ENCODE results near the gene CD3E.

CD3E gene
- 91.4 to 216 (median 141) reads per million in 9 experiments for total RNA-seq

DNA sequence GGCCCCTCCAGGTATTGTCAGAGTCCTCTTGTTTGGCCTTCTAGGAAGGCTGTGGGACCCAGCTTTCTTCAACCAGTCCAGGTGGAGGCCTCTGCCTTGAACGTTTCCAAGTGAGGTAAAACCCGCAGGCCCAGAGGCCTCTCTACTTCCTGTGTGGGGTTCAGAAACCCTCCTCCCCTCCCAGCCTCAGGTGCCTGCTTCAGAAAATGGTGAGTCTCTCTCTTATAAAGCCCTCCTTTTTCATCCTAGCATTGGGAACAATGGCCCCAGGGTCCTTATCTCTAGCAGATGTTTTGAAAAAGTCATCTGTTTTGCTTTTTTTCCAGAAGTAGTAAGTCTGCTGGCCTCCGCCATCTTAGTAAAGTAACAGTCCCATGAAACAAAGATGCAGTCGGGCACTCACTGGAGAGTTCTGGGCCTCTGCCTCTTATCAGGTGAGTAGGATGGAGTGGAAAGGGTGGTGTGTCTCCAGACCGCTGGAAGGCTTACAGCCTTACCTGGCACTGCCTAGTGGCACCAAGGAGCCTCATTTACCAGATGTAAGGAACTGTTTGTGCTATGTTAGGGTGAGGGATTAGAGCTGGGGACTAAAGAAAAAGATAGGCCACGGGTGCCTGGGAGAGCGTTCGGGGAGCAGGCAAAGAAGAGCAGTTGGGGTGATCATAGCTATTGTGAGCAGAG is at the start of gene CD3E:
CD3E (plus strand) TSS at position 163 of the 681 bp plus-strand sequence; CDS start at position 386, 223 bp downstream.
- Mint-ChIP-seq H3K9me3 (no peaks in the 10 kb centered on the region), H3K27me3 (no peaks in the 10 kb centered on the region), H3K27ac (peak within 1 kb of the TSS; percentile 97 to 99), H3K4me1 (ENCODE audit: low read depth in 2 of 2) (peaks cover 51 to 73% of the 10 kb centered on the region in 2 donors), H3K4me3 (peak within 1 kb of the TSS; percentile 96 to 99), H3K36me3 (ENCODE audit: insufficient read depth) (peaks cover 37% of the 10 kb centered on the region)
- ATAC-seq (replicated peaks) (peak; percentile 75), DNase-seq (peak; percentile 45 to 66 (median 48))

DNA sequence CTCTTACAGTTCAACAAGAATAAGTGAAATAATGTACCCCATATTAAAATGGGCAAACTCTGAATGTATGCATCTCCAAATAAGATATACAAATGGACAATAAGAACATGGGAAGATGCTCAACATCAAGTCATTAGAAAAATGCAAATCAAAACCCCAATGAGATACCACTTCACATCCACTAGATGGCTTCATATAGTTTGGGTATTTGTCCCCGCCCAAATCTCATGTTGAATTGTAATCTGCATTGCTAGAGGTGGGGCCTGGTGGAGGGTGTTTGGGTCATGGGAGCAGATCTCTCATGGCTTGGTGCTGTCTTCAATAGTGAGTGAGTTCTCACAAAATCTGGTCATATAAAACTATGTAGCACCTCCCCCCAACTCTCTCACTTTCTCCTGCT is 46.1 kb upstream of the CD3E start:
- ATAC-seq (replicated peaks) (no peak), DNase-seq (no peak)
- peaks cover 0 to 8% of the 10 kb centered on the region in 2 donors for H3K4me1 Mint-ChIP-seq (ENCODE audit: low read depth in 2 of 2)
- H3K9me3 Mint-ChIP-seq, result no peaks in the 10 kb centered on the region
- no peak overlapping the region for H3K27ac Mint-ChIP-seq
- H3K27me3 Mint-ChIP-seq, result peaks cover 13 to 15% of the 10 kb centered on the region in 2 donors
- H3K36me3 Mint-ChIP-seq (ENCODE audit: insufficient read depth), result no peaks in the 10 kb centered on the region
- no peak overlapping the region for H3K4me3 Mint-ChIP-seq

DNA sequence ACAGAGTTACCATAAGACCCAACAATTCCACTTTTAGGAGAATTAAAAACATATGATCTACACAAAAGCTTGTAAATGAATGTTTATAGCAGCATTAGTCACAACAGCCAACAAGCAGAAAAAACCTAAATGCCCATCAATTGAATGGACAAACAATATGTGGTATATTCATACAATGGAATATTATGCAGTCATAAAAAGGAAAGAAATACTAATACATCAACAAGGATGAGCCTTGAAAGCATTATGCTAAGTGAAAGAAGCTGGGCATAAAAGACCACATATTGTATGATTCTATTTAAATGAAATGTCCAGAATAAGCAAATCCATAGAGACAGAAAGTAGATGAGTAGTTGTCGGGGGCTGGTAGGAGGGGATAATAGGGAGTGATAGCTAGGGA is 45.4 kb upstream of the CD3E start:
- no peak for ATAC-seq (replicated peaks)
- Mint-ChIP-seq H3K27me3 (peaks cover 17 to 19% of the 10 kb centered on the region in 2 donors), H3K4me3 (no peak overlapping the region), H3K27ac (no peak overlapping the region), H3K36me3 (ENCODE audit: insufficient read depth) (no peaks in the 10 kb centered on the region), H3K4me1 (ENCODE audit: low read depth in 2 of 2) (peaks cover under 1 to 8% of the 10 kb centered on the region in 2 donors), H3K9me3 (no peaks in the 10 kb centered on the region)
- DNase-seq, result no peak

DNA sequence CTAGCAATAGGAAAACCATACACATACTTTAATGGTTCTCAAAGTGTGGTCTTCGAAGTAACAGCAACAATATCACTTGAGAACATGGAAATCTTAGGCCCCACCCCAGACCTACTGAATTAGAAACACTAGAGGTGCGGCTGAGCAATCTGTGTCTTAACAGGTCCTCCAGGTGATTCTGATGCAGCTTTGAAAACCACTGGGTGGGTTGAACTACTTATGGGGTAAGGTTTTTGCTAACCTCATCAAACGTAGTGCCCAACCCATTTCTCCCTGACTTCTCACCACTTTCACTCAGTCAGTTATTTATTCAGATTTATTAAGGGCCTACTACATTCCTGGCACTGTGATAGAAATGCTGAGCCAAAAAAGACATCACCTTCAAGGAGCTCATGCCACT is 44.2 kb upstream of the CD3E start:
- peaks cover 4 to 12% of the 10 kb centered on the region in 2 donors for H3K4me1 Mint-ChIP-seq (ENCODE audit: low read depth in 2 of 2)
- DNase-seq, result peak in 1 of 3 experiments; percentile 22

DNA sequence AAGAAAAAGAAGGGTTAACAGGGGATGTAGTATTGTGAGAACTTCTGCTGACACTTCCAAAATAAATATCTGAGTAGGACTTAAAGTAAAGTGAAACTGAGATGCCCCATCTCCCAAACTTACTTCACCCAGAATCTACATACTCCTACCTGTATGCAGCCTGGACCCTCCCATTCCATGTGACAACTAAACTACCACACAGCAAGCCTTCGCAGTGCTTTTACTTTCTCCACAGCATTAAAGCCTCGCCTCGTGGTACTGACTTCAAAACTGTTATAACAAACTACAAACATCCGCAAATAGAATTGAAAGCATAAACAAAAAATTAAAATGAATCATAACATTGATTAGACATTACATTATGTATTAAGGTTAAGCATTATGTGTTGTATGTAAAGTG is 41.4 kb upstream of the CD3E start:
- Mint-ChIP-seq H3K4me1 (ENCODE audit: low read depth in 2 of 2) (peaks cover 4 to 12% of the 10 kb centered on the region in 2 donors), H3K27me3 (peaks cover 23% of the 10 kb centered on the region in 2 donors), H3K36me3 (ENCODE audit: insufficient read depth) (no peaks in the 10 kb centered on the region), H3K4me3 (no peak overlapping the region), H3K9me3 (no peaks in the 10 kb centered on the region), H3K27ac (no peak overlapping the region)
- ATAC-seq (replicated peaks), result no peak
- no peak for DNase-seq

More for the DNA sequence above, 44.2 kb upstream of the CD3E start:
- H3K9me3 Mint-ChIP-seq, result no peaks in the 10 kb centered on the region
- H3K4me3 Mint-ChIP-seq, result no peak overlapping the region
- no peak overlapping the region for H3K27ac Mint-ChIP-seq
- H3K36me3 Mint-ChIP-seq (ENCODE audit: insufficient read depth), result no peaks in the 10 kb centered on the region
- peaks cover 23% of the 10 kb centered on the region in 2 donors for H3K27me3 Mint-ChIP-seq
- ATAC-seq (replicated peaks), result peak; percentile 96

DNA sequence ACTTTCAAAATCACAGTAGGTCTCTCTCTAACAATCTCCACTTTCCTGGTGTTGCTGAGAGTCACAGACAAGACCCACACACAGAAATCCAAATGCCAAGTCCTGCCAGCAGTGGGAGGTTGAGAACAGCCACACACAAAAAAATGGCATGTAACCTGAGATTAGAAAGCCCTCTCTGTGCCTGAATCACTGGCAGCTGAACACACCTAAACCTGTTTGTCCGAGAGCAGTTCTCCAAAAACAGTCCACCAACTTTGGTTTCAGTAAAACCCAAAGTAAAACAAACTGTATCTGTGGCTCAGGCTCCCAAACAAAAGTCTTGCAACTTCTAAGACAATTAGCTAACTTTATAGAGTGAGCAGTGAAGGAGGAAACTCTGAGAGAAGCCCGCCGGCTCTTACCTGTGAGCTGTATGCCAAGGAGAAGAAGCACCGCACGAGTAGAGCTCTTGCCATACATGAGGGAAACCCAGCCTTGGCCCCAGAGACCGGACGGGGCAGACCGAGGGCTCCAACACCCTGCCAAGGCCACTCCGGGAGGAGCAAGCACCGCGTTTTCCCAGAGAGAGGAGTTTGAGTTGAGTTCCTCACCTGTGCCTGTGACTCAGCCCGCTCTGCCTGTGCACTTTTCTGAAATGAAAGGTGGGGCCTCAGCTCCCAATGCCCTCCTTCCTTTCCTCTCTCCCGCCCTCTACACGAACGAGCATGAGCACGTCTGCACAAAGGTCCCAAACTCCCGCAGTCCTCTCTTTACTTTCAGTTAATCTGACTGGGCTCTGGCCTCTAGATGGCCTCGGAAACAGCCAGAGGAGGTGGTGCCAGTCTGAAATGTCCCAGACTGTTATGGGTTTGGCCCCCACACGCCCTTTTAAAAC is 40.6 kb upstream of the CD3E start, which contains the start of gene MPZL2:
MPZL2 (minus strand) TSS at position 603 of the 874 bp plus-strand sequence; CDS start at position 459, 144 bp downstream.
- DNase-seq (no peak), ATAC-seq (replicated peaks) (peak; percentile 28)
- Mint-ChIP-seq H3K27ac (peak within 1 kb of the TSS in 1 of 2 donors; percentile 78), H3K4me1 (ENCODE audit: low read depth in 2 of 2) (peaks cover 4 to 12% of the 10 kb centered on the region in 2 donors), H3K4me3 (peak within 1 kb of the TSS; percentile 66 to 73), H3K27me3 (peaks cover 23% of the 10 kb centered on the region in 2 donors), H3K9me3 (no peaks in the 10 kb centered on the region), H3K36me3 (ENCODE audit: insufficient read depth) (no peaks in the 10 kb centered on the region)

DNA sequence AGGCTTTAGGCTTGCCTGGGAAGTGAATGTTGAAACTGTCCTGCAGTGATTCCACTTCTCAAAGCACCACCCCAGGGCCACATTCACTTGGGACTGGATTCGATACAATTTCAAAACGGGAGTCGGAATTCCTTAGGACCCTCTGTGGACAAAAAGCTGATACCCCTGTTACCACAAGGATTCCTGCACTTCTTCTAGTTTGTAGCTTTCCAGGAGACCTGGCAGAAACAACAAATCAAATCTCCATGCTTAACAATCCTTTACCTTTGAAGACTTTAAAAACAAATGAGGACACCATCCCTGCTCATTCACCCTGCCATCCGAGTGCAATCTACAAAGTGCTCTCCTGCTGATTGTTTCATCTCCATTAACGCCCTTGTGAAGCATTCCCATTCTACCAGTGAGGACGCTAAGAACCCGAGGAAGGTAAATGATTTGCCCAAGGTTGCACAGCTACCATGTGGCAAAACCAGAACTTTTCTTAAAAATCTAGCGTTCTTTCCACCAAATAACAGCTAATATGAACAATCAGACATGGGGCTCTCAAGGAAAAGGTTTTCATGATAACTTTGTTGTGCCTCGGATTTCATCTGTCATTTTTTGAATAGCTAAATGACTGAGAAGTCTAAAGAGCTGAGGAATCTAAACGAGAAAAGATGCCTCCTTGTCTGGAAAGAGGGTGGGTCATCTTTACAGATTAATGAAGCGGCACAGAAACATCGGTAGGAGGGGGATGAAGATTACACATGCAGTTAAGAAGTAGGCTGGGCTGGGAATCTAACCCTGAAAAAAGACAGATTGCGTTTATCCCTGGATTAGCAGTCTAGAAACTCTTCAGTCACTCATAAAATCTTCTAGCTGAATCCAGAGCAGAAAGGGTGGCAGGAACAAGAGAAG is 39.7 kb upstream of the CD3E start:
- Mint-ChIP-seq H3K36me3 (ENCODE audit: insufficient read depth) (no peaks in the 10 kb centered on the region), H3K9me3 (no peaks in the 10 kb centered on the region), H3K27ac (peak overlapping the region in 1 of 2 donors; percentile 78), H3K4me1 (ENCODE audit: low read depth in 2 of 2) (peaks cover 4 to 11% of the 10 kb centered on the region in 2 donors), H3K4me3 (peak overlapping the region; percentile 66 to 73), H3K27me3 (peaks cover 23% of the 10 kb centered on the region in 2 donors)
- DNase-seq (no peak), ATAC-seq (replicated peaks) (no peak)

DNA sequence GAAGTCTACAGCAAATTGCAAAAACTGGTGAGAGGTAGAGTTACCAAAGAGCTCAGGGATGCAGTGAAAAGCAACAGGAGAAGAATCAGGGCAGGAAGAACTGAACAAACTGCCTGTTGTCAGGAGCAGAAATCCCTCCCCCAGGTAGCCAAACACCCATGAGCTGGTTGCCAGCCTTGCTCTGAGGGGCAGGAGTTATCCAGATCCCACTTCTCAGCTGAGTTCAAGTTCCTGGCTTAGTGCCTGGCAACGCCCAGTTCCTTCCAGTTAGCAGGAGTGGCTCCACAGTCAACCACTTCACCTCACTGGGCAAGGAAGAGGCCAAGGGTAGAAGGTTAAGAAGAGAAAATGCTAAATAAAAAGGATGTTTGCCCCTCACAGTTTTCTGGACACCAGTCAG is 38.6 kb upstream of the CD3E start:
- Mint-ChIP-seq H3K27ac (no peak overlapping the region), H3K36me3 (ENCODE audit: insufficient read depth) (no peaks in the 10 kb centered on the region), H3K27me3 (peaks cover 23% of the 10 kb centered on the region in 2 donors), H3K4me3 (no peak overlapping the region), H3K9me3 (no peaks in the 10 kb centered on the region), H3K4me1 (ENCODE audit: low read depth in 2 of 2) (peaks cover 4 to 9% of the 10 kb centered on the region in 2 donors)
- ATAC-seq (replicated peaks), result no peak
- no peak for DNase-seq

DNA sequence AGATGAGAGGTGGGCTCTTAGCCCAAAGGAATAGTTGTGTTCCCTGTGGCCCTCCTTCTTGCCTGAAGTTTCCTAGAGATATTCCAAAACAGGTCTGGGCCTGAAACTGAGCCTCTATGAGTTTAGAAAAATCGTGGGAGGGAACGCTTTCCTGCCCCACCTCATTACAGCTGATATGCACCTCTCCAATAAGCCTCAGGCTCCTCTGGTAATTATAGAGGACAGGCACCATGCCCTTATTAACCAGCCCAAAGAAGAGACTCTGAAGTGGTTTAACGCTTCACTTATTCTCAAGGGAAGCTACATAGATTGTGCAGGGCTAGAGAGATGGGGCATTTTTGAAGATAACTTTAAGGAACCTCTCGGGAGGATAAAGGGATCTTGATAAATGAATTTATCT is 37.0 kb upstream of the CD3E start:
- no peak overlapping the region for H3K4me3 Mint-ChIP-seq
- no peak for ATAC-seq (replicated peaks)

DNA sequence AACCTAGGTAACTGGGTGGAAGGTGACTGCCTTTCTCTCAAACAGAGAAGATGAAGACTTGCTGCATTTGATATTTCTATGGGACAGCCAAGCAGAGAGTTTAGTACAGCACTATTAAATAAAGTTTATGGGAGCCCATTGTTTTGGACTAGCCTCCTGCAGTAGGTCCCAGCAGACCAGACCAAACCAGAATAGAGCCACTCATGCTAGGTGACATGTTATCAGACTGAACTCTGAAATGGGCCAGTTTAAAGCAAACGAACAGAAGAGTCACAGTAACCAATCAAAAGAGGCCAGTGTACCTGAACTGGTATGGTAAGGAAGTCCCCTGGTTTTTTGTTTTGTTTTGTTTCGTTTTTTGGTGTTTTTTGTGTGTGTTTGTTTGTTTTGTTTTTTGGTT is 32.5 kb upstream of the CD3E start:
- Mint-ChIP-seq H3K4me1 (ENCODE audit: low read depth in 2 of 2) (no peaks in the 10 kb centered on the region), H3K27ac (no peak overlapping the region), H3K4me3 (no peak overlapping the region), H3K36me3 (ENCODE audit: insufficient read depth) (no peaks in the 10 kb centered on the region), H3K27me3 (no peaks in the 10 kb centered on the region), H3K9me3 (no peaks in the 10 kb centered on the region)
- no peak for ATAC-seq (replicated peaks)
- no peak for DNase-seq

More for the DNA sequence above, 37.0 kb upstream of the CD3E start:
- H3K27ac Mint-ChIP-seq, result no peak overlapping the region
- H3K36me3 Mint-ChIP-seq (ENCODE audit: insufficient read depth), result no peaks in the 10 kb centered on the region
- H3K9me3 Mint-ChIP-seq, result no peaks in the 10 kb centered on the region
- H3K27me3 Mint-ChIP-seq, result peaks cover 17 to 18% of the 10 kb centered on the region in 2 donors
- H3K4me1 Mint-ChIP-seq (ENCODE audit: low read depth in 2 of 2), result peaks cover 4 to 5% of the 10 kb centered on the region in 2 donors
- DNase-seq, result no peak

DNA sequence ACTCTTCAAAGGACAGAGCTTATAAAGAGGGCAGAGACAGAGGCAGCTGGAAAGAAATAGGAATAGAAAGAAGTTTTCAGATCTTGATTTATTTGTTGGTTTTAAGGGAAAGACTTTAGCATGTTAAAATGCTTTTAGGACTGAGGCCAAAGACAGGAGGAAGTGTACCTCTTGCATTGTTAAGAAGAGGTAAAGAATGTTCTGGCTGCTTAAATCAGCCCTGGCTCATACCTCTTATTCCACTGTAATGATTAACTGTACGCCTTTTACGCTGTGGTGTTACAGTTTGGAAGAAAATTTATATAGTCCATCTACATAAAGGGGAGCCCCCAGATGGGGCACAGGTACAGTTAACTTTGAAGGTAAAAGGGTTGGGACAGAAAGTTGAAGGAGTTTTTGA is 30.3 kb upstream of the CD3E start:
- Mint-ChIP-seq H3K4me1 (ENCODE audit: low read depth in 2 of 2) (no peaks in the 10 kb centered on the region), H3K9me3 (no peaks in the 10 kb centered on the region), H3K36me3 (ENCODE audit: insufficient read depth) (no peaks in the 10 kb centered on the region), H3K27ac (no peak overlapping the region), H3K4me3 (no peak overlapping the region), H3K27me3 (no peaks in the 10 kb centered on the region)
- ATAC-seq (replicated peaks) (no peak), DNase-seq (no peak)

DNA sequence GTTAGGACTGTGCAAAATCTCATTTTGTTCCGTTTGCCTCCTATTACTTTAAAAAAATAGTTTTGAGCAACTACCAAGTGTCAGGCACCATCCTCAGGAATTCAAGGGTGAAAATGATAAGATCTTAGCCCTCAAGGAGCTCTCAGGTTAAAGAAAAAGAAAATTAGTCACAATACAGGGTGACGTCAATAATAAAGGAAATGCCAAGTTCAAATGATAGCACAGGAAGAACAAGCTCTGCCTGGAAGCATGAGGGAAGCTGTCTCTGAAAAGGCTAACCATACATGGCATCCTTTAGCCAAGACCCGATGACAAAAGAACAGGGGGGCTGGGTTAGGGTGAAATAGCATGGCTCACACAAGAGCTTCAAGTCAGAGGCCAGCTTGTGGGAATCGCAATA is 29.4 kb upstream of the CD3E start:
- Mint-ChIP-seq H3K4me1 (ENCODE audit: low read depth in 2 of 2) (no peaks in the 10 kb centered on the region), H3K4me3 (no peak overlapping the region), H3K9me3 (no peaks in the 10 kb centered on the region), H3K36me3 (ENCODE audit: insufficient read depth) (no peaks in the 10 kb centered on the region), H3K27ac (no peak overlapping the region), H3K27me3 (no peaks in the 10 kb centered on the region)
- DNase-seq, result no peak
- no peak for ATAC-seq (replicated peaks)

DNA sequence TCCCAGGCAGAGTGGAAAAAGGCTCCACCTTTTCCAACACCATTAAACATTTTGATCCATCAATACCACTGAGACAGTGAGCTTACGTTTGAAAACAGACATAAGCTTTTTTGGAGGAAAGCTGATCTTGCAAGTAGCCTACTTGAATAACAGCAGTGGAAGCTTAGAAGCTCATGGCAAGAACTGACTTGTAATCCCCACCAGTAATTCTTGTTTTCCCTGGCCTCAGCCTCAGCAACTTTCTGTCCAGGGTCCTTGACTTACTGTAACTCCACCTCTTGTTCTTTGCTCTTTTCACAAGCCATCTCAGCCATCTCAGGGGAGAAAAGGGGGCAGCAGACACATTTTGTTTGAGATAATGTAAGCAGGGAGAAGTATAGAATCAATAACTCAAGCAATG is 28.1 kb upstream of the CD3E start:
- H3K27me3 Mint-ChIP-seq, result no peaks in the 10 kb centered on the region
- peaks cover 2 to 3% of the 10 kb centered on the region in 2 donors for H3K4me1 Mint-ChIP-seq (ENCODE audit: low read depth in 2 of 2)
- no peak overlapping the region for H3K27ac Mint-ChIP-seq

More for the DNA sequence above, 28.1 kb upstream of the CD3E start:
- no peaks in the 10 kb centered on the region for H3K9me3 Mint-ChIP-seq
- no peak for DNase-seq
- H3K4me3 Mint-ChIP-seq, result no peak overlapping the region
- ATAC-seq (replicated peaks), result no peak
- no peaks in the 10 kb centered on the region for H3K36me3 Mint-ChIP-seq (ENCODE audit: insufficient read depth)
